H1 (cell line): Measurements from ENCODE around the gene CNST. TPM values are rescaled to one million over a fixed set of nuclear protein-coding genes. Genes with fewer than 3 reads are reported as not detected.

Experiments used
- CTCF ChIA-PET: fragments of 300-600 bp; sonication (Branson Sonifier 250); formaldehyde crosslinking; loops from one replicate; lab custom pipeline; 2021; ENCODE audit not compliant: partially characterized antibody; lab: Charles Lee
- POLR2A ChIA-PET: fragments of 300-600 bp; sonication (Branson Sonifier 250); formaldehyde crosslinking; loops from one replicate; lab custom pipeline; 2021; ENCODE audit warnings: inconsistent platforms; ENCODE audit not compliant: partially characterized antibody; lab: Charles Lee
- DNase-seq, 2 experiments: peaks; one replicate each; pipeline versions ENCODE4 v3.0.0 to v3.0.0-alpha.2; 2010 to 2022; ENCODE audit warnings: low spot score in 2 of 2, low read depth in 1 of 2, mixed read lengths in 1 of 2
- FAIRE-seq: peaks from 2 replicates; lab custom pipeline; 2011; peaks lifted over from hg19 to GRCh38; lab: Jason Lieb, UNC
- H2AFZ ChIP-seq: 2 replicates; pipeline ENCODE4 v1.8.1; 2012; ENCODE audit warnings: low read length, inconsistent platforms
- H2AK5ac ChIP-seq: 2 replicates; pipeline ENCODE4 v1.6.1; 2013; ENCODE audit warnings: low read depth, low read length
- H2BK120ac ChIP-seq: replicated peaks from 2 replicates; pipeline ENCODE3; 2013; ENCODE audit warnings: low read depth, low read length, inconsistent platforms
- H2BK12ac ChIP-seq: 2 replicates; pipeline ENCODE4 v1.6.1; 2013; ENCODE audit warnings: low read depth, low read length
- H2BK15ac ChIP-seq: 2 replicates; pipeline ENCODE4 v1.6.1; 2013; ENCODE audit warnings: low read length
- H2BK20ac ChIP-seq: 2 replicates; pipeline ENCODE4 v1.6.1; 2013; ENCODE audit warnings: low read length
- H2BK5ac ChIP-seq: 2 replicates; pipeline ENCODE4 v1.6.1; 2013; ENCODE audit warnings: low read depth, low read length
- H3K14ac ChIP-seq: 2 replicates; pipeline ENCODE4 v1.6.1; 2013; ENCODE audit warnings: inconsistent platforms; ENCODE audit not compliant: insufficient read length
- H3K18ac ChIP-seq: 2 replicates; pipeline ENCODE4 v1.6.1; 2013; ENCODE audit warnings: low read length; ENCODE audit errors: extremely low read depth
- H3K23ac ChIP-seq: 2 replicates; pipeline ENCODE4 v1.6.1; 2013; ENCODE audit warnings: inconsistent platforms; ENCODE audit not compliant: insufficient read length
- H3K23me2 ChIP-seq: 2 replicates; pipeline ENCODE4 v1.6.1; 2013; ENCODE audit warnings: low read depth, low read length
- H3K27ac ChIP-seq: 2 replicates; pipeline ENCODE4 v1.6.1; 2011; ENCODE audit warnings: low read depth, low read length, inconsistent platforms
- H3K27me3 ChIP-seq, 4 experiments: replicated peaks in 1 of 4; 1 replicate in 1 of 4; 2 replicates in 3 of 4; pipeline versions ENCODE4 v1.6.1 to v1.8.1; 2011 to 2013; ENCODE audit warnings: low read length in 3 of 4, mild to moderate bottlenecking in 3 of 4, inconsistent platforms in 2 of 4, mixed read lengths in 2 of 4, moderate library complexity in 1 of 4; ENCODE audit not compliant: control insufficient read depth in 3 of 4, insufficient read depth in 3 of 4; ENCODE audit errors: extremely low read depth in 1 of 4
- H3K36me3 ChIP-seq, 4 experiments: 2 replicates each; pipeline versions ENCODE4 v1.6.1 to v1.8.1; 2011 to 2013; ENCODE audit warnings: mild to moderate bottlenecking in 4 of 4, low read length in 3 of 4, moderate library complexity in 2 of 4, control low read depth in 1 of 4, inconsistent platforms in 1 of 4; ENCODE audit not compliant: insufficient read depth in 4 of 4, control insufficient read depth in 2 of 4
- H3K4ac ChIP-seq: replicated peaks from 2 replicates; pipeline ENCODE3; 2013; ENCODE audit warnings: low read length, low read depth, mixed read lengths, inconsistent platforms; ENCODE audit not compliant: insufficient read length
- H3K4me1 ChIP-seq, 4 experiments: replicated peaks in 1 of 4; 1 replicate in 1 of 4; 2 replicates in 3 of 4; pipeline versions ENCODE4 v1.6.1 to v1.8.1; 2011 to 2013; ENCODE audit warnings: low read length in 3 of 4, inconsistent platforms in 2 of 4, mixed read lengths in 1 of 4; ENCODE audit not compliant: insufficient read depth in 4 of 4, control insufficient read depth in 3 of 4
- H3K4me2 ChIP-seq, 2 experiments: 2 replicates each; pipeline versions ENCODE4 v1.6.1 to v1.8.1; 2011 to 2013; ENCODE audit warnings: low read depth in 2 of 2, low read length in 2 of 2, control low read depth in 1 of 2, inconsistent platforms in 1 of 2, mild to moderate bottlenecking in 1 of 2; ENCODE audit not compliant: insufficient read depth in 1 of 2
- H3K4me3 ChIP-seq, 4 experiments: fragments of 200-600, 300-600 bp in 1 of 4; sonication (generic), shearing (Covaris generic), sonication (Bioruptor Twin) in 1 of 4; 2 replicates each; pipeline versions ENCODE4 v1.5.1 to v1.8.1; 2011 to 2016; ENCODE audit warnings: low read length in 4 of 4, low read depth in 3 of 4, control low read depth in 2 of 4, inconsistent platforms in 2 of 4, mild to moderate bottlenecking in 2 of 4, mixed read lengths in 1 of 4, moderate library complexity in 1 of 4; ENCODE audit not compliant: insufficient read depth in 2 of 4; ENCODE audit errors: extremely low read depth in 1 of 4
- H3K56ac ChIP-seq: replicated peaks from 2 replicates; pipeline ENCODE3; 2013; ENCODE audit warnings: low read depth, mild to moderate bottlenecking, mixed read lengths, low read length, inconsistent platforms; ENCODE audit not compliant: insufficient read length
- H3K79me1 ChIP-seq: 2 replicates; pipeline ENCODE4 v1.6.1; 2013; ENCODE audit warnings: low read depth, low read length, control low read depth
- H3K79me2 ChIP-seq, 2 experiments: 2 replicates each; pipeline versions ENCODE4 v1.6.1 to v1.8.1; 2012 to 2013; ENCODE audit warnings: low read length in 2 of 2, mild to moderate bottlenecking in 2 of 2, inconsistent platforms in 1 of 2; ENCODE audit not compliant: insufficient read depth in 2 of 2, control insufficient read depth in 1 of 2
- H3K9ac ChIP-seq, 4 experiments: replicated peaks in 1 of 4; 1 replicate in 1 of 4; 2 replicates in 3 of 4; pipeline versions ENCODE4 v1.6.1 to v1.8.1; 2011 to 2013; ENCODE audit warnings: low read depth in 3 of 4, low read length in 3 of 4, control low read depth in 2 of 4, mild to moderate bottlenecking in 2 of 4, moderate library complexity in 2 of 4, inconsistent platforms in 1 of 4; ENCODE audit errors: extremely low read depth in 1 of 4
- H3K9me3 ChIP-seq, 2 experiments: 2 replicates each; pipeline versions ENCODE4 v1.6.1 to v1.8.1; 2012 to 2013; ENCODE audit warnings: mild to moderate bottlenecking in 2 of 2, moderate library complexity in 2 of 2, control low read depth in 1 of 2, inconsistent platforms in 1 of 2, low read depth in 1 of 2, low read length in 1 of 2, mixed read lengths in 1 of 2; ENCODE audit not compliant: insufficient read depth in 2 of 2
- H4K20me1 ChIP-seq, 2 experiments: replicated peaks in 1 of 2; 2 replicates each; pipeline versions ENCODE3 to v1.8.1; 2011 to 2013; ENCODE audit warnings: inconsistent platforms in 2 of 2, low read length in 2 of 2, mild to moderate bottlenecking in 1 of 2; ENCODE audit not compliant: insufficient read depth in 2 of 2, control insufficient read depth in 1 of 2
- H4K5ac ChIP-seq: 2 replicates; pipeline ENCODE4 v1.6.1; 2013; ENCODE audit warnings: low read length, low read depth, mixed read lengths, inconsistent platforms; ENCODE audit not compliant: insufficient read length
- H4K8ac ChIP-seq: 2 replicates; pipeline ENCODE4 v1.8.0; 2013; ENCODE audit warnings: mild to moderate bottlenecking, moderate library complexity, low read length, inconsistent platforms; ENCODE audit not compliant: insufficient read depth; ENCODE audit errors: extremely low read depth
- H4K91ac ChIP-seq: replicated peaks from 2 replicates; pipeline ENCODE3; 2013; ENCODE audit warnings: low read length, mixed read lengths, inconsistent platforms; ENCODE audit not compliant: insufficient read length
- WGBS, 2 experiments: shearing (Covaris generic) in 1 of 2; methylation state at CpG; one replicate each; pipeline versions ENCODE4 v1.1.6 to v1.1.7; 2013 to 2015; ENCODE audit warnings: low lambda C conversion rate in 2 of 2, mixed read lengths in 2 of 2, inconsistent platforms in 1 of 2, low coverage in 1 of 2, missing lambda C conversion rate in 1 of 2; ENCODE audit not compliant: insufficient replicate concordance in 2 of 2, insufficient coverage in 1 of 2, insufficient read length in 1 of 2; ENCODE audit errors: extremely low coverage in 1 of 2, missing lambda C conversion rate in 1 of 2; 5-methylcytosine and 5-hydroxymethylcytosine counted together
- polyA plus RNA-seq, 7 experiments: library from polyadenylated mRNA; depleted of rRNA in 3 of 7; stranded (reverse) in 5 of 7; unstranded in 2 of 7; fragments of >200 nt in 5 of 7; fragments of 200-250 nt in 2 of 7; gene quantifications; 1 replicate in 5 of 7; 2 replicates in 1 of 7; 4 replicates in 1 of 7; pipeline versions ENCODE4 v1.2.1 to v1.2.3, GENCODE V29; 2011 to 2013; ENCODE audit warnings: missing spikeins in 2 of 7, mixed read lengths in 2 of 7
- total RNA-seq: library from RNA; stranded (reverse); fragmentation: NEBNext Ultra II Directional; extraction: Animal tissue kit (Norgen Biotek cat#: 25700); gene quantifications from 2 replicates; pipeline ENCODE4 v1.2.1, GENCODE V29; 2021
- TF ChIP-seq, protein P1 (sequence below): IDR thresholded peaks from 2 replicates; pipeline ENCODE4 v1.6.1; 2011; ENCODE audit warnings: low read depth, mild to moderate bottlenecking, low read length; ENCODE audit not compliant: insufficient read depth

The CNST gene
- total and polyA plus RNA-seq, 2 of the 8 experiments (the other 6 are each of a cell fraction or from before 2014, with no cell fraction given): 5.3 to 21.3 TPM

- Histone ChIP-seq H3K9me3 (no peaks in the 10 kb centered on the region), H2AK5ac (no peak overlapping the region), H3K14ac (no peak overlapping the region), H3K4me3 (no peak overlapping the region), H4K91ac (no peak overlapping the region), H2BK15ac (no peak overlapping the region), H4K8ac (no peak overlapping the region), H2AFZ (no peak overlapping the region), H3K79me2 (no peaks in the 10 kb centered on the region), H3K9ac (no peak overlapping the region), H3K36me3 (no peaks in the 10 kb centered on the region), H3K4ac (no peak overlapping the region), H2BK20ac (no peak overlapping the region), H3K27me3 (no peaks in the 10 kb centered on the region), H3K79me1 (no peaks in the 10 kb centered on the region), H3K23ac (no peak overlapping the region), H3K4me1 (peaks cover 0 to 5% (median 4%) of the 10 kb centered on the region in 4 experiments; a peak in 2 of 7 replicates), H3K18ac (no peak overlapping the region), H3K27ac (no peak overlapping the region), H2BK5ac (no peak overlapping the region), H4K20me1 (no peaks in the 10 kb centered on the region), H2BK120ac (no peak overlapping the region), H2BK12ac (no peak overlapping the region), H3K56ac (no peak overlapping the region), H4K5ac (no peak overlapping the region), H3K23me2 (no peaks in the 10 kb centered on the region), H3K4me2 (no peak overlapping the region)
- WGBS, 2 experiments: 94% methylated on average over 2 of the region's 2 CpGs; no CpG with 5 or more reads in 1 of the 2 experiments
- no peak for DNase-seq
- ChIA-PET POLR2A (interaction anchor here (1.4 kb wide), 1 partner anchor 12 kb away, joined by 3 read pairs; no protein-coding TSS in a partner anchor), CTCF (interaction anchor here (4.5 kb wide), 1 partner anchor 12 kb away, joined by 27 read pairs; no protein-coding TSS in a partner anchor)
- TF ChIP-seq, protein P1, sequence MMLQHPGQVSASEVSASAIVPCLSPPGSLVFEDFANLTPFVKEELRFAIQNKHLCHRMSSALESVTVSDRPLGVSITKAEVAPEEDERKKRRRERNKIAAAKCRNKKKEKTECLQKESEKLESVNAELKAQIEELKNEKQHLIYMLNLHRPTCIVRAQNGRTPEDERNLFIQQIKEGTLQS: no peak
- FAIRE-seq: no peak
Measured at GRCh38 chr1:246677842-246678241, 111.6 kb downstream of the CNST start.
